GM12878 (cell line): Measurements from ENCODE around the gene CD83. TPM values are rescaled to one million over a fixed set of nuclear protein-coding genes. Genes with fewer than 3 reads are reported as not detected.

Source experiments
- ATAC-seq: fragments of 200-7000 bp; cut with Tn5 transposase; 3 replicates; pipeline ENCODE4 v1.9.1; 2020; ENCODE audit warnings: mild to moderate bottlenecking, moderate library complexity
- BruUV-seq: library from RNA; stranded (reverse); fragments of 400-500 nt; replicated peaks from 2 replicates; lab custom pipeline; 2021; lab: Mats Ljungman, UMichigan
- CTCF ChIA-PET: fragments of 300-600 bp; sonication (Branson Sonifier 250); formaldehyde crosslinking; extraction: SDS; loops from one replicate; lab custom pipeline; 2021; ENCODE audit warnings: inconsistent platforms; lab: Yijun Ruan, JAX
- POLR2A ChIA-PET: fragments of 350-600 bp; formaldehyde crosslinking; extraction: SDS; loops from one replicate; lab custom pipeline; 2021; ENCODE audit warnings: inconsistent platforms; lab: Charles Lee
- RAD21 ChIA-PET: fragments of 300-600 bp; sonication (Branson Sonifier 250); formaldehyde crosslinking; loops from one replicate; lab custom pipeline; 2023; ENCODE audit warnings: antibody characterized with exemption; ENCODE audit not compliant: unreplicated experiment; lab: Charles Lee
- SMC1A ChIA-PET: fragments of 300-600 bp; sonication (Branson Sonifier 250); formaldehyde crosslinking; loops from one replicate; lab custom pipeline; 2023; ENCODE audit not compliant: unreplicated experiment, uncharacterized antibody; lab: Charles Lee
- DNase-seq: peaks from one replicate; pipeline ENCODE4 v3.0.0-alpha.2; 2011; ENCODE audit warnings: low read depth, low spot score
- FAIRE-seq: peaks from 3 replicates; lab custom pipeline; 2011; peaks lifted over from hg19 to GRCh38; lab: Jason Lieb, UNC
- H2AFZ ChIP-seq: 2 replicates; pipeline ENCODE4 v1.6.0; 2011; ENCODE audit warnings: low read depth, low read length, control low read depth; ENCODE audit not compliant: control insufficient read depth
- H3K27ac ChIP-seq: 2 replicates; pipeline ENCODE4 v1.5.1; 2011; ENCODE audit warnings: control low read depth; ENCODE audit not compliant: control insufficient read depth, insufficient read depth
- H3K27me3 ChIP-seq, 2 experiments: replicated peaks in 1 of 2; 2 replicates each; pipeline versions ENCODE4 v1.6.0 to v1.6.1; 2011; ENCODE audit warnings: low read length in 1 of 2; ENCODE audit not compliant: control insufficient read depth in 2 of 2, insufficient read depth in 2 of 2
- H3K36me3 ChIP-seq, 2 experiments: 2 replicates each; pipeline ENCODE4 v1.5.1; 2011; ENCODE audit warnings: low read length in 1 of 2; ENCODE audit not compliant: control insufficient read depth in 2 of 2, insufficient read depth in 2 of 2
- H3K4me1 ChIP-seq: 2 replicates; pipeline ENCODE4 v1.6.1; 2011; ENCODE audit warnings: mild to moderate bottlenecking, low read length, moderate library complexity, mixed read lengths; ENCODE audit not compliant: control insufficient read depth, insufficient read depth
- H3K4me2 ChIP-seq: 2 replicates; pipeline ENCODE4 v1.6.0; 2011; ENCODE audit warnings: control low read depth; ENCODE audit not compliant: control insufficient read depth, insufficient read depth
- H3K4me3 ChIP-seq: fragments of 200-600 bp; sonication (generic); 2 replicates; pipeline ENCODE4 v1.5.1; 2016
- H3K79me2 ChIP-seq: 2 replicates; pipeline ENCODE4 v1.6.0; 2011; ENCODE audit warnings: low read length; ENCODE audit not compliant: control insufficient read depth, insufficient read depth
- H3K9ac ChIP-seq: 2 replicates; pipeline ENCODE4 v1.8.0; 2011; ENCODE audit warnings: low read length, control low read depth, mixed read lengths; ENCODE audit not compliant: control insufficient read depth, insufficient read depth
- H3K9me3 ChIP-seq: replicated peaks from 3 replicates; pipeline ENCODE4 v1.5.1; 2011; ENCODE audit warnings: mild to moderate bottlenecking, low read length; ENCODE audit not compliant: control insufficient read depth, insufficient read depth
- H4K20me1 ChIP-seq: 2 replicates; pipeline ENCODE4 v1.6.0; 2011; ENCODE audit not compliant: control insufficient read depth, insufficient read depth
- DPF2 ChIP-seq: fragments of 450-650 bp; IDR thresholded peaks from 2 replicates; pipeline ENCODE4 v1.6.1; 2017; ENCODE audit warnings: mild to moderate bottlenecking
- JUNB ChIP-seq: IDR thresholded peaks from 2 replicates; pipeline ENCODE4 v1.6.1; 2016; ENCODE audit warnings: antibody characterized with exemption, mild to moderate bottlenecking
- MEF2B ChIP-seq: fragments of 450-650 bp; IDR thresholded peaks from 2 replicates; pipeline ENCODE4 v1.6.1; 2018; ENCODE audit warnings: mild to moderate bottlenecking, moderate library complexity; ENCODE audit not compliant: partially characterized antibody, poor library complexity, severe bottlenecking
- NRF1 ChIP-seq: conservative IDR thresholded peaks from 2 replicates; pipeline ENCODE4 v1.6.1; 2011; ENCODE audit warnings: mild to moderate bottlenecking, low read depth, low read length, improper control_type of control experiment
- PKNOX1 ChIP-seq: fragments of 450-650 bp; IDR thresholded peaks from 2 replicates; pipeline ENCODE4 v1.6.1; 2016; ENCODE audit warnings: mild to moderate bottlenecking
- PML ChIP-seq: IDR thresholded peaks from 2 replicates; pipeline ENCODE4 v1.6.1; 2012; ENCODE audit warnings: low read length, inconsistent platforms
- RBBP5 ChIP-seq: fragments of 200-600 bp; sonication (generic); conservative IDR thresholded peaks from 2 replicates; pipeline ENCODE4 v1.6.1; 2016
- SMAD5 ChIP-seq: IDR thresholded peaks from 2 replicates; pipeline ENCODE4 v1.6.1; 2016; ENCODE audit warnings: antibody characterized with exemption, low read depth
- SRF ChIP-seq, 2 experiments: IDR thresholded peaks; 2 replicates each; pipeline ENCODE4 v1.6.1; 2011; ENCODE audit warnings: low read depth in 2 of 2, low read length in 2 of 2, mild to moderate bottlenecking in 1 of 2, moderate library complexity in 1 of 2
- TAF1 ChIP-seq: IDR thresholded peaks from 2 replicates; pipeline ENCODE4 v1.6.1; 2011; ENCODE audit warnings: mild to moderate bottlenecking, low read depth, low read length, borderline replicate concordance
- ZBTB4 ChIP-seq: fragments of 450-650 bp; formaldehyde crosslinking; IDR thresholded peaks from 2 replicates; pipeline ENCODE4 v1.4.0; 2022; ENCODE audit warnings: mild to moderate bottlenecking, moderate library complexity
- WGBS: methylation state at CpG from one replicate; pipeline ENCODE4 v1.1.6; 2016; ENCODE audit warnings: low lambda C conversion rate; ENCODE audit not compliant: insufficient replicate concordance, insufficient coverage; ENCODE audit errors: missing lambda C conversion rate; 5-methylcytosine and 5-hydroxymethylcytosine counted together
- in situ Hi-C: fragments of 300-500 bp; cut with MboI; formaldehyde crosslinking; loops from 9 replicates; pipeline ENCODE4 v1.14.3; 2018; ENCODE audit warnings: mixed read lengths
- intact Hi-C: fragments of 100-400 bp; cut with micrococcal nuclease; formaldehyde crosslinking; loops from one replicate; pipeline ENCODE4 v1.14.2; 2022; ENCODE audit not compliant: unreplicated experiment
- polyA plus RNA-seq, 11 experiments: library from polyadenylated mRNA; depleted of rRNA in 4 of 11; unstranded in 6 of 11; stranded (reverse) in 5 of 11; fragments of >200 nt; fragmentation: Nextera tagmentation in 4 of 11; fragmentation: Illumina TruSeq in 1 of 11; extraction: Ambion mirVana in 4 of 11; extraction: Trizol in 1 of 11; gene quantifications; 1 replicate in 1 of 11; 2 replicates in 10 of 11; pipeline versions ENCODE4 v1.2.1 to v1.2.3, GENCODE V29; 2011 to 2016; ENCODE audit warnings: inconsistent platforms in 2 of 11, missing spikeins in 2 of 11, low read depth in 1 of 11
- total RNA-seq, 4 experiments: library from RNA; depleted of rRNA in 3 of 4; stranded (reverse); fragments of >200 nt in 3 of 4; fragmentation: Illumina TruSeq in 1 of 4; extraction: Trizol in 1 of 4; gene quantifications; 2 replicates each; pipeline versions ENCODE4 v1.2.1 to v1.2.3, GENCODE V29; 2013 to 2021

Gene CD83
- total and polyA plus RNA-seq, 10 of the 15 experiments (the other 5 are each of a cell fraction or from before 2014, with no cell fraction given), result 76.1 to 174 (median 129) TPM

GRCh38 chr6:14081126-14081525, 36.4 kb upstream of the CD83 start:
- H4K20me1 ChIP-seq, result no peaks in the 10 kb centered on the region
- WGBS, result 98% methylated on average over 5 of the region's 5 CpGs
- no peak overlapping the region for H2AFZ ChIP-seq
- no peak for TF ChIP-seq NRF1
- no peak for TF ChIP-seq PML
- TF ChIP-seq PKNOX1, result no peak
- TF ChIP-seq RBBP5, result no peak
- no peak for TF ChIP-seq SRF (IDR thresholded peaks at IDR 0.05; ENCODE audit: low read depth in 2 of 2, low read length in 2 of 2)
- no peak for TF ChIP-seq DPF2
- TF ChIP-seq MEF2B, result no peak
- no peak for TF ChIP-seq JUNB
- TF ChIP-seq TAF1, result no peak
- no peak for TF ChIP-seq ZBTB4
- TF ChIP-seq SMAD5, result no peak
- H3K27me3 ChIP-seq, result no peaks in the 10 kb centered on the region
- H3K27ac ChIP-seq, result no peak overlapping the region
- DNase-seq (no peak), FAIRE-seq (no peak), ATAC-seq (no peak)
- H3K4me3 ChIP-seq, result no peak overlapping the region
- H3K4me2 ChIP-seq, result no peak overlapping the region
- no peaks in the 10 kb centered on the region for H3K36me3 ChIP-seq
- ChIA-PET CTCF (interaction anchor here (0.9 to 9.4 kb wide), 2 partner anchors 14 to 48 kb away, joined by 3 to 66 read pairs; no protein-coding TSS in a partner anchor), SMC1A (interaction anchor here (1.2 to 10.9 kb wide), 4 partner anchors 9 to 47 kb away, joined by 4 to 226 read pairs (median 10); no protein-coding TSS in a partner anchor), POLR2A (interaction anchor here (2.3 to 3.8 kb wide), 2 partner anchors 11 to 29 kb away, joined by 9 to 15 read pairs; no protein-coding TSS in a partner anchor), RAD21 (interaction anchor here (1.4 kb wide), 1 partner anchor 9 kb away, joined by 4 read pairs; no protein-coding TSS in a partner anchor)
- in situ Hi-C loops, result no loop called here
- no TSS peak for BruUV-seq
- no peaks in the 10 kb centered on the region for H3K9me3 ChIP-seq
- H3K9ac ChIP-seq, result no peak overlapping the region
- intact Hi-C loops, result no loop called here
- peaks cover 16% of the 10 kb centered on the region for H3K4me1 ChIP-seq
- H3K79me2 ChIP-seq, result no peaks in the 10 kb centered on the region
